ENCODE measurements around the gene SLMAP.
A peak's percentile ranks its signal among the peaks of the same experiment; 100 is the strongest.

The SLMAP gene

DNA sequence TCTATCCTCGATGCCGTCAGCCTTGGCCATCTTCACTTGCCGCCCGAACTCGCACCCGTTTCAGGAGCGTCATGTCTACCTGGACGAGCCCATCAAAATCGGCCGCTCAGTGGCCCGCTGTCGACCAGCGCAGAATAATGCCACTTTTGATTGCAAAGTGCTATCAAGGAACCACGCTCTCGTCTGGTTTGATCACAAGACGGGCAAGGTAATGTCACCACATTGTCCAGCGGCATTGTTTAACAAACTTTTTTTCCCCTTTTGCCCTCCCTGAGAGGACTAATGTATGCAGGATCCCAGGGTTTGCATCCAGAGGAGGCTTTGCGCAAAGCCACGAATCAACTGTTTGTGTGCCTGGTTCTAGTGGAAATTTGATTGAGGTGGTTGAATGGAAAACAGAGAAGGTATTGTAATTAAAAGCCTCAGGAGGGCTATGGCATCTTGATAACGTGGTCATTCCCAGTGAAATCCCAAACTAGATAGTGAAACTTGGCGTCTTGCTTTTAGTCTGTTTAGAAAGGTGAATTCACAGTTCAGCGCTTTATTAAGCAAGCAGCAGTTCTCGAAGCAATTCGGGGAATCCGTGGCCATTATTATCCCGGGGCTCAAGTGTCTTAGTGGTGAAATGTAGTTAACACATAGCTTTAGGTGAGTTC, 1.7 kb downstream of the SLMAP start:
- H3K27ac ChIP-seq (ENCODE audit: low read depth, low read length) = no peak overlapping the region
- H3K9ac ChIP-seq (ENCODE audit: low read length) = peak overlapping the region; percentile 81
- peak overlapping the region; percentile 66 for H3K4me3 ChIP-seq (ENCODE audit: insufficient read depth, low read length, poor library complexity, severe bottlenecking)
- H3K27me3 ChIP-seq (ENCODE audit: low read length) = no peaks in the 10 kb centered on the region
- H4K20me1 ChIP-seq (ENCODE audit: low read depth, low read length) = no peaks in the 10 kb centered on the region; the same call in 1 of the 2 replicates
- H3K9me2 ChIP-seq (replicated peaks; ENCODE audit: insufficient read depth, low read length) = no peaks in the 10 kb centered on the region
- H3K4me2 ChIP-seq (ENCODE audit: low read depth, low read length, poor library complexity, severe bottlenecking) = peak overlapping the region; percentile 93
- H3K9me3 ChIP-seq (ENCODE audit: insufficient read depth, low read length) = no peaks in the 10 kb centered on the region
- H3F3A ChIP-seq (ENCODE audit: insufficient read depth) = no peaks in the 10 kb centered on the region
- TF ChIP-seq, protein P1, sequence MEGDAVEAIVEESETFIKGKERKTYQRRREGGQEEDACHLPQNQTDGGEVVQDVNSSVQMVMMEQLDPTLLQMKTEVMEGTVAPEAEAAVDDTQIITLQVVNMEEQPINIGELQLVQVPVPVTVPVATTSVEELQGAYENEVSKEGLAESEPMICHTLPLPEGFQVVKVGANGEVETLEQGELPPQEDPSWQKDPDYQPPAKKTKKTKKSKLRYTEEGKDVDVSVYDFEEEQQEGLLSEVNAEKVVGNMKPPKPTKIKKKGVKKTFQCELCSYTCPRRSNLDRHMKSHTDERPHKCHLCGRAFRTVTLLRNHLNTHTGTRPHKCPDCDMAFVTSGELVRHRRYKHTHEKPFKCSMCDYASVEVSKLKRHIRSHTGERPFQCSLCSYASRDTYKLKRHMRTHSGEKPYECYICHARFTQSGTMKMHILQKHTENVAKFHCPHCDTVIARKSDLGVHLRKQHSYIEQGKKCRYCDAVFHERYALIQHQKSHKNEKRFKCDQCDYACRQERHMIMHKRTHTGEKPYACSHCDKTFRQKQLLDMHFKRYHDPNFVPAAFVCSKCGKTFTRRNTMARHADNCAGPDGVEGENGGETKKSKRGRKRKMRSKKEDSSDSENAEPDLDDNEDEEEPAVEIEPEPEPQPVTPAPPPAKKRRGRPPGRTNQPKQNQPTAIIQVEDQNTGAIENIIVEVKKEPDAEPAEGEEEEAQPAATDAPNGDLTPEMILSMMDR (IDR thresholded peaks at IDR 0.05; ENCODE audit: insufficient read depth, low read length, poor library complexity, severe bottlenecking) = no peak
- no peak for TF ChIP-seq EZH2phosphoT487 (conservative IDR thresholded peaks at IDR 0.05; ENCODE audit: low read length)
- H2AFZ ChIP-seq (ENCODE audit: low read depth, low read length, severe bottlenecking) = no peak overlapping the region
- 0 out of 2 replicates have a peak, but pooled peaks cover 6% of the 10 kb centered on the region for H3K36me3 ChIP-seq (ENCODE audit: low read length)
- peaks cover 67% of the 10 kb centered on the region for H3K79me2 ChIP-seq (ENCODE audit: insufficient read depth, low read length)

GRCh38 chr3:57758686-57759085, 2.6 kb downstream of the SLMAP start:
- no peaks in the 10 kb centered on the region for H3F3A ChIP-seq (ENCODE audit: insufficient read depth)
- no peak overlapping the region for H3K27ac ChIP-seq (ENCODE audit: low read depth, low read length)
- peaks cover 76% of the 10 kb centered on the region for H3K79me2 ChIP-seq (ENCODE audit: insufficient read depth, low read length)
- H3K27me3 ChIP-seq (ENCODE audit: low read length) = no peaks in the 10 kb centered on the region
- no peaks in the 10 kb centered on the region for H3K9me3 ChIP-seq (ENCODE audit: insufficient read depth, low read length)
- TF ChIP-seq, protein P1 (IDR thresholded peaks at IDR 0.05; ENCODE audit: insufficient read depth, low read length, poor library complexity, severe bottlenecking) = no peak
- TF ChIP-seq EZH2phosphoT487 (conservative IDR thresholded peaks at IDR 0.05; ENCODE audit: low read length) = no peak
- 0 out of 2 replicates have a peak, but pooled peaks cover 6% of the 10 kb centered on the region for H3K36me3 ChIP-seq (ENCODE audit: low read length)
- H3K4me3 ChIP-seq (ENCODE audit: insufficient read depth, low read length, poor library complexity, severe bottlenecking) = peak overlapping the region; percentile 66
- peak overlapping the region; percentile 81 for H3K9ac ChIP-seq (ENCODE audit: low read length)
- peak overlapping the region; percentile 93 for H3K4me2 ChIP-seq (ENCODE audit: low read depth, low read length, poor library complexity, severe bottlenecking)
- no peak overlapping the region for H2AFZ ChIP-seq (ENCODE audit: low read depth, low read length, severe bottlenecking)
- H3K9me2 ChIP-seq (replicated peaks; ENCODE audit: insufficient read depth, low read length) = no peaks in the 10 kb centered on the region
- H4K20me1 ChIP-seq (ENCODE audit: low read depth, low read length) = no peaks in the 10 kb centered on the region; the same call in 1 of the 2 replicates

- no peaks in the 10 kb centered on the region for H4K20me1 ChIP-seq (ENCODE audit: low read depth, low read length)
- H3K4me2 ChIP-seq (ENCODE audit: low read depth, low read length, poor library complexity, severe bottlenecking) = no peak overlapping the region
- no peak overlapping the region for H3K27ac ChIP-seq (ENCODE audit: low read depth, low read length)
- H3K9me3 ChIP-seq (ENCODE audit: insufficient read depth, low read length) = no peaks in the 10 kb centered on the region
- H3K4me3 ChIP-seq (ENCODE audit: insufficient read depth, low read length, poor library complexity, severe bottlenecking) = no peak overlapping the region
- no peaks in the 10 kb centered on the region for H3K36me3 ChIP-seq (ENCODE audit: low read length)
- no peaks in the 10 kb centered on the region; the same call in 1 of the 2 replicates for H3F3A ChIP-seq (ENCODE audit: insufficient read depth)
- H3K9me2 ChIP-seq (replicated peaks; ENCODE audit: insufficient read depth, low read length) = no peaks in the 10 kb centered on the region
- peaks cover 99% of the 10 kb centered on the region for H3K79me2 ChIP-seq (ENCODE audit: insufficient read depth, low read length)
- H2AFZ ChIP-seq (ENCODE audit: low read depth, low read length, severe bottlenecking) = no peak overlapping the region
- no peak for TF ChIP-seq EZH2phosphoT487 (conservative IDR thresholded peaks at IDR 0.05; ENCODE audit: low read length)
- no peaks in the 10 kb centered on the region for H3K27me3 ChIP-seq (ENCODE audit: low read length)
- no peak overlapping the region for H3K9ac ChIP-seq (ENCODE audit: low read length)
These were observed 8.7 kb downstream of the SLMAP start for GRCh38 chr3:57764794-57765193.

DNA sequence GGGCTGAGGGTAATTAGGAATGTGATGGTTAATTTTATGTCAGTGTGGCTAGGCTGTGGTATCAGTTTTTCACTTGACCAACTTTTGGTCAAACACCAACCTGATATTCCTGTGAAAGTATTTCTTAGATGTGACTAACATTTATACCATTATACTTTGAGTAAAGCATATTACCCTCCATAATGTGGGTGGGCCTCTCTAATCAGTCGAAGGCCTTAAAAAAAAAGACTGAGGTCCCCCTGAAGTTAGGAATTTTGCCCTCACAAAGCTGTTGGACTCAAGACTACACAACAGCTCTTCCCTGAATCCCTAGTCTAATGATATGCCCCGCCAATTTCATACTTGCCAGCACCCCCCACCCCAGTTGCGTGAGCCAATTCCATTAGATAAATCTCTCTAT, 12.5 kb downstream of the SLMAP start:
- Histone ChIP-seq H3K36me3 (ENCODE audit: low read length) (no peaks in the 10 kb centered on the region), H3K79me2 (ENCODE audit: insufficient read depth, low read length) (peaks cover 98% of the 10 kb centered on the region), H4K20me1 (ENCODE audit: low read depth, low read length) (no peaks in the 10 kb centered on the region)

More for the DNA sequence above, 12.5 kb downstream of the SLMAP start:
- H3K9me2 ChIP-seq (replicated peaks; ENCODE audit: insufficient read depth, low read length) = no peaks in the 10 kb centered on the region
- H3K27ac ChIP-seq (ENCODE audit: low read depth, low read length) = no peak overlapping the region
- no peaks in the 10 kb centered on the region for H3K9me3 ChIP-seq (ENCODE audit: insufficient read depth, low read length)
- no peaks in the 10 kb centered on the region for H3K27me3 ChIP-seq (ENCODE audit: low read length)
- H3K4me2 ChIP-seq (ENCODE audit: low read depth, low read length, poor library complexity, severe bottlenecking) = no peak overlapping the region
- H3K9ac ChIP-seq (ENCODE audit: low read length) = no peak overlapping the region
- TF ChIP-seq EZH2phosphoT487 (conservative IDR thresholded peaks at IDR 0.05; ENCODE audit: low read length) = no peak
- TF ChIP-seq, protein P1 (IDR thresholded peaks at IDR 0.05; ENCODE audit: insufficient read depth, low read length, poor library complexity, severe bottlenecking) = no peak
- no peaks in the 10 kb centered on the region; the same call in 1 of the 2 replicates for H3F3A ChIP-seq (ENCODE audit: insufficient read depth)
- no peak overlapping the region for H3K4me3 ChIP-seq (ENCODE audit: insufficient read depth, low read length, poor library complexity, severe bottlenecking)
- H2AFZ ChIP-seq (ENCODE audit: low read depth, low read length, severe bottlenecking) = no peak overlapping the region
